Left ventricle myocardium inferior (tissue), 1 donor: ENCODE data around the gene PGBD5. TPM values are rescaled to one million over a fixed set of nuclear protein-coding genes. Genes with fewer than 3 reads are reported as not detected.
A peak's percentile ranks its signal among the peaks of the same experiment; 100 is the strongest.

Experiments used
- DNase-seq: peaks from one replicate; pipeline ENCODE4 v3.0.0-alpha.2; 2020
- H3K27ac ChIP-seq: fragments of 200-600 bp; replicated peaks from 2 replicates; pipeline ENCODE4 v1.8.0; 2021
- H3K27me3 ChIP-seq: fragments of 200-600 bp; 2 replicates; pipeline ENCODE4 v1.8.0; 2021; ENCODE audit warnings: low read depth
- H3K36me3 ChIP-seq: fragments of 200-600 bp; 2 replicates; pipeline ENCODE4 v1.8.0; 2021
- H3K4me1 ChIP-seq: fragments of 200-600 bp; 2 replicates; pipeline ENCODE4 v1.8.0; 2021
- H3K4me3 ChIP-seq: fragments of 200-600 bp; 2 replicates; pipeline ENCODE4 v1.8.0; 2021; ENCODE audit warnings: mild to moderate bottlenecking, moderate library complexity
- H3K9me3 ChIP-seq: fragments of 200-600 bp; replicated peaks from 2 replicates; pipeline ENCODE4 v1.8.0; 2021
- CTCF ChIP-seq: fragments of 200-600 bp; IDR thresholded peaks from 2 replicates; pipeline ENCODE4 v1.8.0; 2021; ENCODE audit warnings: antibody characterized with exemption, mild to moderate bottlenecking, borderline replicate concordance
- intact Hi-C: fragments of 100-400 bp; cut with micrococcal nuclease; formaldehyde crosslinking; loops from one replicate; pipeline ENCODE4 v1.11.0; 2022
- total RNA-seq: library from RNA; stranded (reverse); fragmentation: NEBNext Ultra II Directional; extraction: Animal tissue kit (Norgen Biotek cat#: 25700); gene quantifications from one replicate; pipeline ENCODE4 v1.2.1, GENCODE V29; 2021
- donor health status: DM: no; HTN: yes; CAD: no; lungs with severe emphysema.

PGBD5 gene
- total RNA-seq, 1 donor from 2014 or later = 10.6 TPM

- H3K36me3 ChIP-seq = no peaks in the 10 kb centered on the region
- H3K27ac ChIP-seq = no peak overlapping the region
- H3K4me3 ChIP-seq = no peak overlapping the region
- H3K4me1 ChIP-seq = peaks cover 21% of the 10 kb centered on the region
- DNase-seq = no peak
- intact Hi-C loops = no loop called here
- TF ChIP-seq CTCF = no peak
- H3K27me3 ChIP-seq = no peaks in the 10 kb centered on the region
- H3K9me3 ChIP-seq = no peaks in the 10 kb centered on the region
Observed at GRCh38 chr1:230323686-230324085, 102.4 kb downstream of the PGBD5 start.

GRCh38 chr1:230322967-230323547 lies 103.1 kb downstream of the PGBD5 start:
- Histone ChIP-seq H3K9me3 (no peaks in the 10 kb centered on the region), H3K27ac (peak overlapping the region; percentile 73), H3K36me3 (no peaks in the 10 kb centered on the region), H3K4me1 (peaks cover 25% of the 10 kb centered on the region), H3K27me3 (no peaks in the 10 kb centered on the region), H3K4me3 (no peak overlapping the region)
- intact Hi-C loops = no loop called here
- no peak for DNase-seq
- no peak for TF ChIP-seq CTCF

- no peaks in the 10 kb centered on the region for H3K36me3 ChIP-seq
- TF ChIP-seq CTCF = no peak
- DNase-seq = no peak
- H3K27ac ChIP-seq = peak overlapping the region; percentile 73
- intact Hi-C loops = no loop called here
- H3K4me1 ChIP-seq = peaks cover 27% of the 10 kb centered on the region
- peaks cover under 1% of the 10 kb centered on the region for H3K27me3 ChIP-seq
- no peak overlapping the region for H3K4me3 ChIP-seq
- no peaks in the 10 kb centered on the region for H3K9me3 ChIP-seq
Observed at GRCh38 chr1:230322421-230322756, 103.7 kb downstream of the PGBD5 start.

- TF ChIP-seq CTCF = no peak
- peaks cover 22% of the 10 kb centered on the region for H3K4me1 ChIP-seq
- H3K9me3 ChIP-seq = no peaks in the 10 kb centered on the region
- no peaks in the 10 kb centered on the region for H3K36me3 ChIP-seq
- peak; percentile 63 for DNase-seq
- intact Hi-C loops = no loop called here
- H3K27me3 ChIP-seq = peaks cover 5% of the 10 kb centered on the region
- no peak overlapping the region for H3K4me3 ChIP-seq
- peak overlapping the region; percentile 73 for H3K27ac ChIP-seq
Observed at GRCh38 chr1:230321741-230322420, 104.3 kb downstream of the PGBD5 start.

GRCh38 chr1:230321341-230321740 lies 104.8 kb downstream of the PGBD5 start:
- TF ChIP-seq CTCF = no peak
- H3K27ac ChIP-seq = peak overlapping the region; percentile 73
- no peak overlapping the region for H3K4me3 ChIP-seq
- H3K9me3 ChIP-seq = no peaks in the 10 kb centered on the region
- peaks cover 20% of the 10 kb centered on the region for H3K4me1 ChIP-seq
- peaks cover 10% of the 10 kb centered on the region for H3K27me3 ChIP-seq
- H3K36me3 ChIP-seq = no peaks in the 10 kb centered on the region
- intact Hi-C loops = no loop called here
- DNase-seq = no peak
